Stimulated activated CD4-positive, alpha-beta T cell treated with anti-CD3 and anti-CD28 coated beads, Interleukin-1b, Interleukin-23, amount 100 ng/mL, for 4 hours (primary cell): ENCODE data around the gene CHID1.

ENCODE experiments used
- DNase-seq, 2 donors: peaks; one replicate each; pipeline ENCODE4 v3.0.0-alpha.2; 2020; ENCODE audit warnings: low read depth in 2 of 2

CHID1 gene

GRCh38 chr11:888310-889212 is 22.0 kb downstream of the CHID1 start:
- no peak for DNase-seq

DNA sequence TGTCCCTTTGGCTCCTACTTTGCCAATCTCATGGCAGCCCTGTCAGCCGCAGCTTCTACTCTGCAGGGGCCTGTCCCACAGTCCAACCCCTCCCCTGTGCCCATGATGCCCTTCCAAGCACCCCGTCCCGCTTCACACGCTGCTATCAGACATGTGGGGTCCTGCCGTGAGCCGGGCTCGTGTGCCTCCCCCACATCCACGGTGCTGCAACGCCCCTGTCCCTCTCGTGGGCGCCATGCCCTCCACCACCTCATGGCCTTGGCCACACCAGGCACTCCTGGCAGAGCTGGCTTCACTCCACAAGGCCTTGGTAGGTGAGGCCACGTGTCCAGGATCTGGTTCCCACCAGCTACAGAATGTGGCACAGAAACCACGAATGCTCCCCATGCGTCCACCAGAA is 23.0 kb downstream of the CHID1 start:
- DNase-seq: no peak

DNA sequence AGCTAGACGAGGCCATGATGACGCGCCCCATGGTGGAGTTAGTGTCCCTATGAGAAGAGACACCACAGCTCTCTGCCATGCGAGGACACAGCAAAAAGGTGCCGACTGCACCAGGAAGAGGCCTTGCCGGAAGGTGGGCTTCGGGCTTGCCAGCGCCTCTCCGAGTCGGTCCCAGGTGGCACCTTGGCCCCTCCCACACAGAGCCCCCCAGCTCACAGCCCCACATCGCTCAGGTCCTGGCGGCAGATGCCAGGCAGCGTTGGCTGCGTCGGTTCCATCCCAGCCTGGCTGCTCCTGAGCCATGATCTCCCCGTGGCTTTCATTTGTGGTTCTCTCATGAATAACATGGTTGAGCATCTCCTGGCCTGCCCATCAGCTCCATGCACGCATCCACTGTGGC is 24.0 kb downstream of the CHID1 start:
- DNase-seq: no peak

GRCh38 chr11:884578-885070 is 26.0 kb downstream of the CHID1 start:
- DNase-seq: no peak

GRCh38 chr11:883527-883926 is 27.1 kb downstream of the CHID1 start:
- DNase-seq: no peak

GRCh38 chr11:882596-882995 is 28.0 kb downstream of the CHID1 start:
- no peak for DNase-seq

DNA sequence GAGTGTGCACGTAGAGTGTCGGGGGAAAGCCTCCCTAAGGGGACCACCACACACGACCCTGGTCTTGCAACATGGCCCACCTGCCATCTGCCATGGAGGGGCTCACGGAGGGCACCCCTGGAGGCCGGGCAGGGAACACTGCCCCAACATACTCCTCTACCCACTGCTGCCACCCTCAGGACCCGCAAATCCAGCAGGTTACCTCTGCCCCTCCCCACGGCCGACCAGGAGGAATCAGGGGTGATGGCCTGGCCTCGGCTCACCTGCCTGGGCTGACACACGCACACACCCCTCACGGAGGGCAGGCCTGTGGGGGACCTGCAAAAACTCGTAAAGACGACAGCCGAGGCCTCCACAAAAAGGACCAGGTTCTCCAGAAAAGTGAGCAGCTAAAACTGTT is 30.2 kb downstream of the CHID1 start:
- DNase-seq: no peak

GRCh38 chr11:877565-877964 is 33.0 kb downstream of the CHID1 start:
- DNase-seq: no peak

DNA sequence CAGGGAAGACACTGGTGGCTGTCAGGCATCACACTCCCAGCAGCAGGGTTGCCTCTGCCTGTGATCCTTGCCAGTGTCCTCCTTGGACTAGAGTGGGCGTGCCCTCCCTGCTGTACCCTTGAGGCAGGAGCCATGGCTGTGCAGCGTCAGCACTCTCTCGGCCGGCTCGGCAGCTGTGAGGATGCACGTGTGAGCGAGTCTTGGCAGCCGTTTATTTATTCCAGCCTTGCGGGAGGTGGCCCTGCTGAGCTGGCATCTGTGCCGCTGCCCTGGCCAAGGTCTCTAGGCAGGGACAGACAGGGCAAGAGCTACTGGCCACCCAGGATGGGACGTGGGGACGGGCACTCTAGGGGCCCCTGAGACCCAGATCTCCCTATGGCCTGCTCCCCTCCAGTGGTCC is 34.1 kb downstream of the CHID1 start:
- DNase-seq: no peak

DNA sequence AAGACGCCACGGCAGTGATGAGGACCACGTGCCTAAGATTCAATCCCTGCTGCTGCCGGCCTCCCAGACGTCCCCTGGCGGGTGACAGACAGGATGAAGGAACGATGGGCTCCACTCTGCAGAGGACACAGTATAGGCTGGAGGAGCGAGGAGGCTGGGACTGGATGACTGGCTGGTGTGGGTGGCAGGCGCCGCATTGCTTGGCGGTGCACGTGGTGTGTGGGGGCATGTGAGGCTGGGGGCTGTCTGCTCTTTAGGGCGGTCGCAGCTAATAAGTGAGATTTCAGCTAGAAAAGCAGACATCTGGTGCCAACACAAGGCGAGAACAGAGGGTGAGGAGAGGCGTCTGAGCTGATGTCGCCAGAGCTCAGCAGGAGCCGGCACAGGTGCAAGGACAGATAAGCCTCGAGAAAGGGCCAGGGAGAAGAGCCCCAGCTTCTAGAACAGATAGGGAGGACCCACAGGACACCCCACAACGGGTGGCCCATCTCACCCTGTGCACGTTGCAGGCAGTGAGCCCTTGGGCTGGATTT is 34.8 kb downstream of the CHID1 start:
- DNase-seq: no peak

GRCh38 chr11:875203-875602 is 35.4 kb downstream of the CHID1 start:
- DNase-seq: no peak

GRCh38 chr11:873706-874105 is 36.9 kb downstream of the CHID1 start:
- no peak for DNase-seq

- DNase-seq: no peak
These were observed 37.8 kb downstream of the CHID1 start for GRCh38 chr11:872799-873198.

GRCh38 chr11:871472-871871 is 39.1 kb downstream of the CHID1 start:
- no peak for DNase-seq

- no peak for DNase-seq
These were observed 40.2 kb downstream of the CHID1 start for GRCh38 chr11:870418-870817.

GRCh38 chr11:870127-870413 is 40.5 kb downstream of the CHID1 start:
- no peak for DNase-seq

DNA sequence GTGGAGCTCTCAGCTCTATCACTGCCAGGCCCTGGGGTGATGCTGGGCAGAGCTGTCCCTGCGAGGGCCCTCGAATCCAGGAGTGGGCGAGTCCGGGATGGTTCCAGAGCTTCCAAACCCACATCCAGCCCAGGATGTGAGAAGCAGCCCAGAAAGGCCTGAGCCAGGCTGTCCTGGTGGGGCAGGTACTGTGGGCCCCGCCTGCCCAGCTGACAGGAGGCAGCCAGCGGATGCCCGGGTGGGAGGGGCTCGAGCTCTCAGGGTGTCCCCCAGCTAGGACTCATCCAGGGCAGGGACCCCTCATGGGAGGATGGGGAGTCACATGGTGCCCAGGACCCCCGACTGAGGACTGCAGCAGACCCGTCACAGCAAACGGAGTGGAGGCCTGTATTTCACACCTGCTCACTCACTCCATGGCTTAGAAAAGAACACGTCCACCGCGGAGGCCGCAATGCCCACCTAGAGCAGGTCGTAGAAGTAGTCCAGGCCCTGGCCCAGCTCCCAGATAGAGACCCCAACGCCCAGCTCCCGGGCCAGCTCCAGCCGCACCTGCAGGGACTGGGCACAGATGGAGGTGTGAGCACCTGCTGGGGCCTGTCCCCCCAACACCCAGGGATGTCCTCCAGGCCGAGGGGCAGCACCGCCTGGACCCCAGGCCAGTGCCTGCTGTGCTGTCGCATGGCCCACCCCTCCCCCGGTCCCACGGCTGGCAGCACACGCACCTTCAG is 41.0 kb downstream of the CHID1 start:
- DNase-seq: no peak

DNA sequence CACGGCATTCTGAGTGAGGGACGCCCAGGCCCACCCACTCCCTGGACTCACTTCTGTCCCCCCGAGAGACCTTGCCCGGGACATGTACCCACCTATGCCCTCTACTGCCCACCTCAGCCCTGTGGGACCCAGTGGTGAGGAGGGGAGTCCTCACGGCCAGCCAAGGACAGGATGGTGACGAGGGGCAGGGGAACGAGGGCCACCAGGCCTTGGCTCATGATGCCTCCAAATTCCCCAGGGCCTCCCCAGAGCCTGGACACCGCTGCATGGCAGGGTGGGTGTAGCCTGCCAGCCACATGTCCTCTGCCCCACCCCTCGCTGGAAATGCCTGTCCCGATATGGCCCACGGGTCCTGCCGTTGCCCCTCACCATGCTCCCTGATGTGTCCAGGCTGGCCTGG is 41.8 kb downstream of the CHID1 start:
- no peak for DNase-seq

DNA sequence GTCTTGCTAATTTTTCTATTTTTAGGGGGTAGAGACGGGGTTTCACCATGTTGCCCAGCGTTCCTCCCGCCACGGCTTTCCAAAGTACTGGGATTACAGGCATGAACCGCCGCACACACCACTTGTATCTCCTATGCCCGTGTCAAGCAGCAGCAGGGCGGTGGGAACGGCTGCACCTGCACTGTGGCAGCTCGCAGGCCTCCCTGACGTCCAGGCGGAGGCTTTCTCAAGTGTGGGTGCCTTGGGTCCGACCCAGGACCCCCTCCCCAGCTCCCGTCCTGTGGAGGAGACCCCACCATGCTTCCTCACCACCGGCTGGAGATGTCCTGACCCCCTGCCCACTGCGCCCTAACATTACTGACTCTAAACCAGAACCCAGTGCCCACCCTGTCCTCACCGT is 42.2 kb downstream of the CHID1 start:
- DNase-seq: no peak

DNA sequence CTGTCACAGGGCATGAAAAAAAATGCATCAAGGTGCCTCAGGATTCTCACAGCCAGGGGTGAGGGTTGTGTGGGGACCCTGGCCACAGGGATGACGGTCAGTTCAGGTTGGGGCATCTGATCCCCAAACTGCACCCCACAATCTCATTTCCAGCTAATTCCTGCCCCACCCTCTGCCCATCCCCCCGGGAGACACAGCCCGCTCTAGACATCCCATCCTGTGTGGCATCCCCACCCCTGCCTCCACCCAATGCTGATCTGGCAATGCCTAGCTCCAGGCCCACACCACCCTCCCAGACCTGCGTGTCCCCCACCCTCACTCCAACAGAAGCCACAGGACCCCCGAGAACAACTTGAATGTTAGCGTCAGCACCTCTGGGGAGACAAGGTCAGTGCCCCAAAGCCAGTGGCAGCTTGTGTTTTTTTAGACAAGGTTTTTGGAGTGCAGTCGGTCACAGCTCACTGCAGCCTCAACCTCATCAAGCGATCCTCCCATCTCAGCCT is 42.7 kb downstream of the CHID1 start:
- DNase-seq: no peak

GRCh38 chr11:866481-866880 is 44.1 kb downstream of the CHID1 start:
- DNase-seq: no peak

DNA sequence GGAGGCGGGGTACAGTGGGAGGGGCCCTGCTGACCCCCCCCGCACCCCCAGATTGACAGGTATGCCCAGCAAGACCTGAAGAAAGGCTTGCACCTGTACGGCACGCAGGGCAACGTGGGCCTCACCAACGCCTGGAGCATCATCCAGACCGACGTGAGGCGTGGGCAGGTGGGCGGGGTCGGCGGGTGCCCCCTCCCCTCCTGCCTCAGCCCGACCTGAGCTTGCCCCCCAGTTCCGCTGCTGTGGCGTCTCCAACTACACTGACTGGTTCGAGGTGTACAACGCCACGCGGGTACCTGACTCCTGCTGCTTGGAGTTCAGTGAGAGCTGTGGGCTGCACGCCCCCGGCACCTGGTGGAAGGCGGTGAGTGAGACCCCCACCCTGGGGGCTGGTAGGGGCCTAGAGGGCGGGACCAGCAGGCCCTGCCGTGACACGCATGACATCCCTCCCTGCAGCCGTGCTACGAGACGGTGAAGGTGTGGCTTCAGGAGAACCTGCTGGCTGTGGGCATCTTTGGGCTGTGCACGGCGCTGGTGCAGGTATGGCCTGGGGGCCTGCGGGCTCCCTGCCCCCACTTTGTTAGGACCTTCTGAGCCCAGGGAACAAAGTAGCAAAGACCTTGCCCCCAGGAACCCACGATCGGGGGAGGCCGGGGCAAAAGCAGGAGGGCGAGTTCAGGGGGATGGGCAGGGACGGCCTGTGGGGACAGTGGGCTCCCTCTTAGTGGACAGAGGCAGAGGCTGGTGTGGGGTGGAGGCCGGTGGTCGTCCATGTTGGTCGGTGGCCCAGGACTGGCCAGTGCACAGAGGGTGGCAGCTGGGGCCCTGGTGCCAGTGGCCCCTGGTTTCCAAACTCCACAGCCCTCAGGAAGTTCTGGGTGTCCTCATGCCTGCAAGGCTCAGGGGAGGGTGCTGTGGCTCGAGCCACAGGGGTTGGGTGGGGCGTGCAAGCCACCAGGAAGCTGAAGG is 44.9 kb downstream of the CHID1 start:
- DNase-seq: no peak
